HG03060 (cell line): ENCODE data around the gene CCDC92.

ENCODE experiments used
- ATAC-seq: cut with Tn5 transposase; IDR thresholded peaks from one replicate; pipeline ENCODE4 v1.9.1; 2021; ENCODE audit warnings: low read depth, moderate number of reproducible peaks; ENCODE audit not compliant: unreplicated experiment

Gene CCDC92

GRCh38 chr12:123938679-123939480 is 33.8 kb downstream of the CCDC92 start:
- ATAC-seq, result no peak

GRCh38 chr12:123937707-123938591 is 34.7 kb downstream of the CCDC92 start:
- no peak for ATAC-seq

GRCh38 chr12:123936956-123937706 is 35.5 kb downstream of the CCDC92 start:
- no peak for ATAC-seq

GRCh38 chr12:123936471-123936870 is 36.2 kb downstream of the CCDC92 start:
- no peak for ATAC-seq

- no peak for ATAC-seq
These were observed 36.7 kb downstream of the CCDC92 start for GRCh38 chr12:123935956-123936355.

GRCh38 chr12:123934829-123935228 is 37.8 kb downstream of the CCDC92 start:
- no peak for ATAC-seq

GRCh38 chr12:123934016-123934620 is 38.5 kb downstream of the CCDC92 start:
- ATAC-seq, result no peak

DNA sequence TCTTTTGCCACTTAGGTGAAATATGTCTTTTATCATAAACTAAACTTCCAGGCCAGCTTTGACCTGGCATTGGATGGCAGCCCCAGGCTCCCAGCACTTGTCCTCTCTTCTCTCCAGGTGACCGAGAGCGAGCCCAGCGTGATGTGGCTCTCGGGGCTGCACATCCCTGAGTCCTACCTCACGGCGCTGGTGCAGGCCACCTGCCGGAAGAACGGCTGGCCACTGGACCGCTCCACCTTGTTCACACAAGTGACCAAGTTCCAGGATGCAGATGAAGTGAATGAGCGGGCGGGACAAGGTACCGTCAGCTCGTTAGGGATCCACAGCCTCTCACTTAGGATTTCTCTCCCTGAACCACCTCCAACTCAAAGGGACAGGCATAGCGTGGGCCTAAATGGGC is 39.4 kb downstream of the CCDC92 start:
- no peak for ATAC-seq

DNA sequence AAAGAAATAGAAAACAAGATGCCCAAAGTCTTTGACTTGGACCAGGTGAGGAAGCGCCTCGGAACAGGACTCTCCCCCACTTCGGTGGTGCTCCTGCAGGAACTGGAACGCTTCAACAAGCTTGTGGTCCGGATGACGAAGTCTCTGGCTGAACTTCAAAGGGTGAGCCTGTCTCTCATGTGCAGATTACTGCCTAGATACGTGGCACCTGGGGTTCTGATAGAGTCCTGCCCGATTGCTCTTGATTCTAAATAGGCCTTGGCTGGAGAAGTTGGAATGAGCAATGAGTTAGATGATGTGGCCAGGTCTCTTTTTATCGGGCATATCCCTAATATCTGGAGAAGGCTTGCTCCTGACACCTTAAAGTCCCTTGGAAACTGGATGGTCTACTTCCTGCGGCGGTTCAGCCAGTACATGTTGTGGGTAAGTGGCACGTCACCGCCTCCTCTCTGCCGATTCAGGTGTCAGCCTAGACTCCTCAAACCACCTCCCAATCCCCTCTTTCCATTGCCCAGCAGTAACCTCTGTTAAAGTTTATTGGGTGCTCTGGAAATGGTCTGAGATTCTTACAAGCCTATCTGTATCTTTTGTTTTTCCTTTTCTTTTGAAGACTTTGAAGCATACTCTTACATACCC is 40.8 kb downstream of the CCDC92 start:
- no peak for ATAC-seq

- ATAC-seq, result no peak
These were observed 42.6 kb downstream of the CCDC92 start for GRCh38 chr12:123929946-123930583.

DNA sequence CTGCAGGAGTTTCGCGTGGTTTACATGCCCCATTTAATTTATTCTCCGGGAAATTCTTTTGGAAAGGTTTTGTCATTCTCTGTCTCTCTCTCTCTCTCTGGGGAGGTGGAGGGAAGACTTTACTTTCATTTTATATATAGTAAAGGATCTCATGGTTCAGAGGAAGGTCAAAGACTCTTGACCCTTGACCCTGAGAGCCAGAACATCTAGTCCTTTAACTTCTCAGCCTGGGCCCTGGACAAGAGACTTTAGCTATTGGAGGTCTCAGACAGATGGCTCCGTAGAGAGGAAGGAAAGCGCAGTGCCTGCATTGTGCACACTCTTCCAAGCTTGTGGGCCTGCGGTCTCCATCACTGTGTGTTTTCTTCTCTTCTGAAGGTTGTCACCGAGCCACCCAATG is 43.7 kb downstream of the CCDC92 start:
- no peak for ATAC-seq

- ATAC-seq, result no peak
These were observed 44.3 kb downstream of the CCDC92 start for GRCh38 chr12:123928274-123928865.

- no peak for ATAC-seq
These were observed 48.1 kb downstream of the CCDC92 start for GRCh38 chr12:123924539-123924938.

GRCh38 chr12:123923927-123924326 is 48.7 kb downstream of the CCDC92 start:
- no peak for ATAC-seq

DNA sequence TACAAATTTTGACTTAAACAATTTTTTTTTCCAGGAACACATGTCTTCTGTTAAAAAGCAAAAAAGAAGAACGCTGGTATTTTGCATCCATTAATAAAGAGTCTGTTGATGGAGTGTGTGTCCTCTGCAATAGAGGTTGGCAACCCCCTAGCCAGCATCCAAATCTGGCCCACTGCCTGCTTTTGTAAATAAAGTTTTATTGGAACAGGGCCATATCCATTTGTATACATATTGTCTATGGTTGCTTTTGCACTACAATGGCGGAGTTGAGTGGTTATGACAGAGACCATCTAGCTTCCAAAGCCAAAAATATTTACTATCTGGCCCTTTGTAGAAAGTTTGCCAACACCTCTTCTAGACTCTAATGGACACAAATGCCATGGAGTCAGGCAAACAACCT is 49.6 kb downstream of the CCDC92 start:
- ATAC-seq, result no peak

GRCh38 chr12:123919980-123920360 is 52.7 kb downstream of the CCDC92 start:
- ATAC-seq, result no peak

- no peak for ATAC-seq
These were observed 55.2 kb downstream of the CCDC92 start for GRCh38 chr12:123917337-123917850.

- ATAC-seq, result no peak
These were observed 55.9 kb downstream of the CCDC92 start for GRCh38 chr12:123916729-123917128.

DNA sequence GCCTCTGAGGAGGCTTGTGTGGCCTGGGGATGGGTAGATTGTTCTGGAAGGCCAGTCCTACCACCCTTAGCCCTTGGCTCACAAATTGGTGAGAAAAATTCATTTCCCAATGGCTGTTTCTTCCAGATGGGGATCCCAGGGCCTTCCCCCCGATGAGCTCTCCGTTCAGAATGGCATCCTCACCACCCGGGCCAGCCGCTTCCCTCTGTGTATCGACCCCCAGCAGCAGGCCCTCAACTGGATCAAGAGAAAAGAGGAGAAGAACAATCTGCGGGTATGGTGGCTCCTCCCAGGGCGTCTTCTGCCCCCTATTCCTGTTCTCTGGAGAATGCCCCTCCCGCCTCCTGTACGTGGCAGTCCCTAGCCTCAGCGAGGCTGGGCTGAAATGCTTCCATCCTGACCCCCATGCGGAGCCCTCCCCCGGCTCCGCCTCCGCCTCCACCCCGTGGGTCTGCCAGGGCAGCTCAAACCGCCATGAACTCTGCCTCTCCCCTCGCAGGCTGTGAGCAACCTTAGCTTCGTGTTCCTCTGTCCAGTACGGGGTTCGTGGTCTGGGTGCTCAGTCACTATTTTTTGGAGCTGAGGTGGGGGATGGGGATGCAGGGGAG is 57.8 kb downstream of the CCDC92 start:
- no peak for ATAC-seq
